Measurements from ENCODE around the gene CFAP46. TPM values are rescaled to one million over a fixed set of nuclear protein-coding genes. Genes with fewer than 3 reads are reported as not detected.
"Not testable (repeated sequence)": the region's sequence is repeated elsewhere in the genome, so short reads cannot be mapped to it uniquely, and the experiment has no call there.

The CFAP46 gene
- total and polyA plus RNA-seq, 2 of the 4 experiments (the other 2 are of a cell fraction): 1.3 to 1.8 TPM

DNA sequence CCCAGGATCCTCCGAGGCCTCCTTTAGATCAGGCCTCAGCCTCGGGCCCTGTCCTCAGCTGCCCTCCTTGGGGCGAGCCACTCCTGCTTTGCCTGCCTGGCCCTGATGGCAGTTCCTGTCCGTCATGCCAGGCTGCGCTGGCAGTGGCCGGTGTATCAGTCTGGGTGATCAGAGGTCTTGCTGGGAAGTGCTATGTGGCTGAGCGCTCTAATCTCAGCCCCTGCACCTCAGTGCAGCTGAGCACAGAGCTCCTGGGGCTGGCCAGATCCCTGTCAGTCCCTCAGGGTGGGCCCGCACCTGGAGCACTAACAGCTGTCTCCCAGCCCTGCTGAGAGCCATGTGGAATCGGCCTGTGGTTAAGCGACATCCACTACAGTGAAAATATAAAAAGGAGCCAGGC lies 14.8 kb upstream of the CFAP46 start:
- no peak overlapping the region for H3K9ac ChIP-seq (ENCODE audit: low read depth, low read length)
- no peaks in the 10 kb centered on the region for H3K36me3 ChIP-seq (ENCODE audit: control insufficient read depth, insufficient read depth, low read length)
- peaks cover 27% of the 10 kb centered on the region for H3K27me3 ChIP-seq (ENCODE audit: control insufficient read depth, insufficient read depth, low read length)
- BruUV-seq (replicated peaks): no TSS peak
- intact Hi-C loops (cut with micrococcal nuclease): no loop called here
- no peaks in the 10 kb centered on the region; the same call in 1 of the 2 replicates for H3K9me1 ChIP-seq (ENCODE audit: insufficient read depth, low read length)
- ChIA-PET POLR2A (ENCODE audit: unreplicated experiment) (no interaction called here), CTCF (no interaction called here)
- H2BK5ac ChIP-seq (ENCODE audit: low read depth, low read length, poor library complexity, severe bottlenecking): no peak overlapping the region
- H3K56ac ChIP-seq (ENCODE audit: extremely low read depth, insufficient read depth, low read length): no peak overlapping the region
- no peak overlapping the region for H2BK20ac ChIP-seq (ENCODE audit: low read depth, low read length)
- no peak for DNase-seq
- WGBS, 2 experiments (ENCODE audit: extremely low coverage in 2 of 2, insufficient read length in 1 of 2): 80% methylated on average over 2 of the region's 10 CpGs; no CpG with 5 or more reads in 1 of the 2 experiments
- no peaks in the 10 kb centered on the region for H4K20me1 ChIP-seq (ENCODE audit: insufficient read depth, low read length)
- H3K18ac ChIP-seq (ENCODE audit: low read depth, low read length): no peak overlapping the region
- H4K5ac ChIP-seq (ENCODE audit: low read depth, low read length): no peak overlapping the region
- dilution Hi-C loops (cut with HindIII; ENCODE audit: low sequenced_read_pairs, unreplicated experiment): no loop called here
- H3K4me2 ChIP-seq (ENCODE audit: low read depth, low read length): no peak overlapping the region
- no peak overlapping the region for H3K4me3 ChIP-seq (ENCODE audit: insufficient read depth, low read depth, low read length)
- H3K9me3 ChIP-seq (ENCODE audit: control insufficient read depth, insufficient read depth, low read length): no peaks in the 10 kb centered on the region
- H2AFZ ChIP-seq (replicated peaks; ENCODE audit: low read length, poor library complexity): no peak overlapping the region
- no peak overlapping the region for H2BK15ac ChIP-seq (ENCODE audit: low read depth, low read length)
- no peak for ATAC-seq (ENCODE audit: low read depth)
- no peak overlapping the region for H3K4ac ChIP-seq (ENCODE audit: low read depth, low read length)
- H2AK9ac ChIP-seq (replicated peaks; ENCODE audit: low read depth, low read length, poor library complexity): no peak overlapping the region
- in situ Hi-C loops (cut with MboI; ENCODE audit: low sequenced_read_pairs): no loop called here
- H3K23ac ChIP-seq (ENCODE audit: low read depth, low read length): no peak overlapping the region
- TF ChIP-seq, protein P1, sequence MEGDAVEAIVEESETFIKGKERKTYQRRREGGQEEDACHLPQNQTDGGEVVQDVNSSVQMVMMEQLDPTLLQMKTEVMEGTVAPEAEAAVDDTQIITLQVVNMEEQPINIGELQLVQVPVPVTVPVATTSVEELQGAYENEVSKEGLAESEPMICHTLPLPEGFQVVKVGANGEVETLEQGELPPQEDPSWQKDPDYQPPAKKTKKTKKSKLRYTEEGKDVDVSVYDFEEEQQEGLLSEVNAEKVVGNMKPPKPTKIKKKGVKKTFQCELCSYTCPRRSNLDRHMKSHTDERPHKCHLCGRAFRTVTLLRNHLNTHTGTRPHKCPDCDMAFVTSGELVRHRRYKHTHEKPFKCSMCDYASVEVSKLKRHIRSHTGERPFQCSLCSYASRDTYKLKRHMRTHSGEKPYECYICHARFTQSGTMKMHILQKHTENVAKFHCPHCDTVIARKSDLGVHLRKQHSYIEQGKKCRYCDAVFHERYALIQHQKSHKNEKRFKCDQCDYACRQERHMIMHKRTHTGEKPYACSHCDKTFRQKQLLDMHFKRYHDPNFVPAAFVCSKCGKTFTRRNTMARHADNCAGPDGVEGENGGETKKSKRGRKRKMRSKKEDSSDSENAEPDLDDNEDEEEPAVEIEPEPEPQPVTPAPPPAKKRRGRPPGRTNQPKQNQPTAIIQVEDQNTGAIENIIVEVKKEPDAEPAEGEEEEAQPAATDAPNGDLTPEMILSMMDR (conservative IDR thresholded peaks at IDR 0.05; ENCODE audit: low read depth, low read length): no peak
- TF ChIP-seq NFE2L2 (IDR thresholded peaks at IDR 0.05; ENCODE audit: low read depth, low read length) (no peak), SMC3 (IDR thresholded peaks at IDR 0.05; ENCODE audit: low read depth, low read length) (no peak), MAFK (IDR thresholded peaks at IDR 0.05; ENCODE audit: low read depth, low read length) (no peak), MAZ (IDR thresholded peaks at IDR 0.05; ENCODE audit: borderline replicate concordance, low read depth, low read length) (no peak)
- H3K14ac ChIP-seq (replicated peaks; ENCODE audit: low read depth, low read length): no peak overlapping the region
- H4K8ac ChIP-seq (ENCODE audit: low read depth in 2 of 2, low read length in 2 of 2): no peak overlapping the region
- H3K4me1 ChIP-seq (ENCODE audit: control insufficient read depth, insufficient read depth, low read length): peaks cover 1% of the 10 kb centered on the region; the same call in 1 of the 2 replicates
- no peak overlapping the region for H4K91ac ChIP-seq (ENCODE audit: insufficient read depth, low read depth, low read length)
- H3K27ac ChIP-seq (ENCODE audit: insufficient read depth, low read length): no peak overlapping the region
- no peak overlapping the region for H2AK5ac ChIP-seq (ENCODE audit: low read depth, low read length)
- no peak overlapping the region for H2BK120ac ChIP-seq (ENCODE audit: low read depth, low read length)
- H3K79me1 ChIP-seq (ENCODE audit: low read depth in 1 of 2, low read length in 2 of 2): no peaks in the 10 kb centered on the region

- H2BK15ac ChIP-seq (ENCODE audit: low read depth, low read length); H3K4me2 ChIP-seq (ENCODE audit: low read depth, low read length); ATAC-seq (ENCODE audit: low read depth); H4K91ac ChIP-seq (ENCODE audit: insufficient read depth, low read depth, low read length); H3K9me1 ChIP-seq (ENCODE audit: insufficient read depth, low read length); DNase-seq; in situ Hi-C loops (cut with MboI; ENCODE audit: low sequenced_read_pairs); dilution Hi-C loops (cut with HindIII; ENCODE audit: low sequenced_read_pairs, unreplicated experiment); H2BK5ac ChIP-seq (ENCODE audit: low read depth, low read length, poor library complexity, severe bottlenecking); H4K8ac ChIP-seq (ENCODE audit: low read depth in 2 of 2, low read length in 2 of 2); H2AK9ac ChIP-seq (replicated peaks; ENCODE audit: low read depth, low read length, poor library complexity); H3K27ac ChIP-seq (ENCODE audit: insufficient read depth, low read length); H2BK20ac ChIP-seq (ENCODE audit: low read depth, low read length); H3K4me3 ChIP-seq (ENCODE audit: insufficient read depth, low read depth, low read length); H3K79me1 ChIP-seq (ENCODE audit: low read depth in 1 of 2, low read length in 2 of 2); H4K5ac ChIP-seq (ENCODE audit: low read depth, low read length); H3K14ac ChIP-seq (replicated peaks; ENCODE audit: low read depth, low read length); H2AFZ ChIP-seq (replicated peaks; ENCODE audit: low read length, poor library complexity); H3K23ac ChIP-seq (ENCODE audit: low read depth, low read length); H4K20me1 ChIP-seq (ENCODE audit: insufficient read depth, low read length); H3K9ac ChIP-seq (ENCODE audit: low read depth, low read length); CTCF ChIA-PET; H2BK120ac ChIP-seq (ENCODE audit: low read depth, low read length); H3K18ac ChIP-seq (ENCODE audit: low read depth, low read length); H3K4me1 ChIP-seq (ENCODE audit: control insufficient read depth, insufficient read depth, low read length); POLR2A ChIA-PET (ENCODE audit: unreplicated experiment); H3K36me3 ChIP-seq (ENCODE audit: control insufficient read depth, insufficient read depth, low read length); H3K4ac ChIP-seq (ENCODE audit: low read depth, low read length); H2AK5ac ChIP-seq (ENCODE audit: low read depth, low read length); intact Hi-C loops (cut with micrococcal nuclease); H3K9me3 ChIP-seq (ENCODE audit: control insufficient read depth, insufficient read depth, low read length); BruUV-seq (replicated peaks); H3K56ac ChIP-seq (ENCODE audit: extremely low read depth, insufficient read depth, low read length): not testable (repeated sequence)
- H3K27me3 ChIP-seq (ENCODE audit: control insufficient read depth, insufficient read depth, low read length): peaks cover 32% of the 10 kb centered on the region
- WGBS, 2 experiments (ENCODE audit: extremely low coverage in 2 of 2, insufficient read length in 1 of 2): 60% methylated on average over 1 of the region's 4 CpGs; no CpG with 5 or more reads in 1 of the 2 experiments
Observed at GRCh38 chr10:132956259-132956658, 13.9 kb upstream of the CFAP46 start.
